CD4-positive, alpha-beta T cell (primary cell): ENCODE measurements around the gene PTDSS2. TPM values are rescaled to one million over a fixed set of nuclear protein-coding genes. Genes with fewer than 3 reads are reported as not detected.

Experiments
- ATAC-seq: fragments of 200-7000 bp; cut with Tn5 transposase; one replicate; pipeline ENCODE4 v1.10.0; 2022; ENCODE audit warnings: mild to moderate bottlenecking; ENCODE audit not compliant: poor library complexity
- CTCF ChIA-PET: fragments of 350-600 bp; sonication (Branson Sonifier 250); formaldehyde crosslinking; loops from one replicate; lab custom pipeline; 2021; ENCODE audit warnings: antibody characterized with exemption, inconsistent platforms; lab: Charles Lee
- POLR2A ChIA-PET: fragments of 350-600 bp; sonication (Branson Sonifier 250); formaldehyde crosslinking; loops from one replicate; lab custom pipeline; 2021; ENCODE audit warnings: antibody characterized with exemption, inconsistent platforms; lab: Charles Lee
- DNase-seq, 14 experiments: peaks; one replicate each; pipeline ENCODE4 v3.0.0-alpha.2; 2013 to 2020; ENCODE audit warnings: mixed read lengths in 2 of 14
- H3K27ac ChIP-seq, 2 donors: one replicate each; pipeline versions ENCODE4 v1.5.1 to v1.7.0; 2013; ENCODE audit warnings: low read length in 2 of 2, low read depth in 1 of 2, mild to moderate bottlenecking in 1 of 2
- H3K27me3 ChIP-seq, 2 experiments: 1 replicate in 1 of 2; 2 replicates in 1 of 2; pipeline versions ENCODE4 v1.6.1 to v1.7.0; 2013; ENCODE audit warnings: low read length in 2 of 2, control low read depth in 1 of 2, mild to moderate bottlenecking in 1 of 2, moderate library complexity in 1 of 2; ENCODE audit not compliant: insufficient read depth in 2 of 2, control insufficient read depth in 1 of 2
- H3K36me3 ChIP-seq: one replicate; pipeline ENCODE4 v1.6.1; 2013; ENCODE audit warnings: low read length, control low read depth; ENCODE audit not compliant: insufficient read depth
- H3K4me1 ChIP-seq: one replicate; pipeline ENCODE4 v1.6.1; 2013; ENCODE audit warnings: low read length, control low read depth; ENCODE audit not compliant: insufficient read depth
- H3K4me3 ChIP-seq: one replicate; pipeline ENCODE4 v1.5.1; 2013; ENCODE audit warnings: mild to moderate bottlenecking, low read length, moderate library complexity
- H3K9me3 ChIP-seq, 2 experiments: 1 replicate in 1 of 2; 2 replicates in 1 of 2; pipeline versions ENCODE4 v1.6.1 to v1.7.0; 2013; ENCODE audit warnings: low read length in 2 of 2, mild to moderate bottlenecking in 2 of 2, control low read depth in 1 of 2, moderate library complexity in 1 of 2; ENCODE audit not compliant: control insufficient read depth in 1 of 2, insufficient read depth in 1 of 2
- H3K27ac Mint-ChIP-seq: one replicate; pipeline ENCODE4 v1.8.0; 2020; ENCODE audit warnings: mixed read lengths
- H3K27me3 Mint-ChIP-seq: one replicate; pipeline ENCODE4 v1.8.0; 2021; ENCODE audit warnings: mixed read lengths
- H3K36me3 Mint-ChIP-seq: one replicate; pipeline ENCODE4 v1.8.0; 2021; ENCODE audit warnings: low read depth, mixed read lengths
- H3K4me1 Mint-ChIP-seq: one replicate; pipeline ENCODE4 v1.8.0; 2021; ENCODE audit warnings: low read depth, mixed read lengths
- H3K4me3 Mint-ChIP-seq: one replicate; pipeline ENCODE4 v1.8.0; 2020; ENCODE audit warnings: mild to moderate bottlenecking, mixed read lengths
- H3K9me3 Mint-ChIP-seq: one replicate; pipeline ENCODE4 v1.8.0; 2020; ENCODE audit warnings: mixed read lengths
- CTCF ChIP-seq: fragments of 200-600 bp; IDR thresholded peaks from one replicate; pipeline ENCODE4 v1.8.0; 2022; ENCODE audit warnings: antibody characterized with exemption, mild to moderate bottlenecking
- intact Hi-C, 2 experiments: fragments of 100-400 bp; cut with DNase I in 1 of 2; cut with micrococcal nuclease in 1 of 2; formaldehyde crosslinking; loops; one replicate each; pipeline versions ENCODE4 v1.15.1 to v1.9.0; 2023 to 2025; cut with DNase I, micrococcal nuclease
- total RNA-seq, 174 experiments: library from RNA in 2 of 174; stranded (reverse) in 2 of 174; gene quantifications; one replicate each; pipeline ENCODE4 v1.2.3 and lab custom pipeline; 2021 to 2026

PTDSS2 gene
- total RNA-seq, 2 experiments from 2014 or later = 15.2 to 18.4 TPM

- Mint-ChIP-seq H3K27ac (no peak overlapping the region), H3K27me3 (no peaks in the 10 kb centered on the region), H3K36me3 (no peaks in the 10 kb centered on the region), H3K4me1 (no peaks in the 10 kb centered on the region), H3K4me3 (no peak overlapping the region), H3K9me3 (no peaks in the 10 kb centered on the region)
- Histone ChIP-seq H3K27me3 (no peaks in the 10 kb centered on the region), H3K4me3 (no peak overlapping the region), H3K27ac (no peak overlapping the region), H3K9me3 (no peaks in the 10 kb centered on the region), H3K36me3 (no peaks in the 10 kb centered on the region), H3K4me1 (no peaks in the 10 kb centered on the region)
- ChIA-PET CTCF (no interaction called here), POLR2A (no interaction called here)
- DNase-seq (no peak), ATAC-seq (no peak)
- no peak for TF ChIP-seq CTCF
- intact Hi-C loops = no loop called here
Measured at GRCh38 chr11:469684-470560, 19.8 kb downstream of the PTDSS2 start.

GRCh38 chr11:471468-472145 lies 21.5 kb downstream of the PTDSS2 start:
- no peak overlapping the region for H3K27ac ChIP-seq
- intact Hi-C loops = no loop called here
- no peaks in the 10 kb centered on the region for H3K4me1 ChIP-seq
- Mint-ChIP-seq H3K9me3 (no peaks in the 10 kb centered on the region), H3K4me1 (no peaks in the 10 kb centered on the region), H3K27ac (no peak overlapping the region), H3K36me3 (no peaks in the 10 kb centered on the region), H3K4me3 (no peak overlapping the region), H3K27me3 (no peaks in the 10 kb centered on the region)
- H3K4me3 ChIP-seq = no peak overlapping the region
- H3K36me3 ChIP-seq = no peaks in the 10 kb centered on the region
- TF ChIP-seq CTCF = no peak
- no peak for DNase-seq
- H3K9me3 ChIP-seq = no peaks in the 10 kb centered on the region
- ChIA-PET CTCF (no interaction called here), POLR2A (no interaction called here)
- no peaks in the 10 kb centered on the region for H3K27me3 ChIP-seq
- no peak for ATAC-seq

- DNase-seq (no peak), ATAC-seq (no peak)
- Mint-ChIP-seq H3K4me3 (no peak overlapping the region), H3K27me3 (no peaks in the 10 kb centered on the region), H3K27ac (no peak overlapping the region), H3K36me3 (no peaks in the 10 kb centered on the region), H3K9me3 (no peaks in the 10 kb centered on the region), H3K4me1 (no peaks in the 10 kb centered on the region)
- CTCF ChIA-PET = no interaction called here
- TF ChIP-seq CTCF = no peak
- H3K27me3 ChIP-seq = no peaks in the 10 kb centered on the region
- POLR2A ChIA-PET = no interaction called here
- no peaks in the 10 kb centered on the region for H3K4me1 ChIP-seq
- no peak overlapping the region for H3K4me3 ChIP-seq
- H3K27ac ChIP-seq = no peak overlapping the region
- intact Hi-C loops = no loop called here
- H3K9me3 ChIP-seq = no peaks in the 10 kb centered on the region
- no peaks in the 10 kb centered on the region for H3K36me3 ChIP-seq
Measured at GRCh38 chr11:472272-472671, 22.2 kb downstream of the PTDSS2 start.
